ENCODE results near the gene CDKAL1.
"Not testable (repeated sequence)": the region's sequence is repeated elsewhere in the genome, so short reads cannot be mapped to it uniquely, and the experiment has no call there.

CDKAL1 gene

DNA sequence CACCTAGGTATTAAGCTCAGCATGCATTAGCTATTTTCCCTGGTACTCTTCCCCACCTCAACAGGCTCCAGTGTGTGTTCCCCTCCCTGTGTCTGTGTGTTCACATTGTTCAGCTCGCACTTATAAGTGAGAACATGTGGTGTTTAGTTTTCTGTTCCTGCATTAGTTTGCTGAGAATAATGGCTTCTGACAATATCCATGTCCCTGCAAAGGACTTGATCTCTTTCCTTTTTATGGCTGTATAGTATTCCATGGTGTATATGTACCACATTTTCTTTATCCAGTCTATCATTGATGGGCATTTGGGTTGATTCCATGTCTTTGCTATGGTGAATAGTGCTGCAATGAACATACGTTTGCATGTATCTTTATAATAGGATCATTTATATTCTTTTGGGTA is 521.2 kb downstream of the CDKAL1 start:
- H3K4me1 ChIP-seq (ENCODE audit: control insufficient read depth, insufficient read depth, low read depth, low read length); H3K9ac ChIP-seq (ENCODE audit: low read length); H3K36me3 ChIP-seq (ENCODE audit: control insufficient read depth in 1 of 2, insufficient read depth in 2 of 2, low read depth in 1 of 2, low read length in 2 of 2); H3K4me2 ChIP-seq (ENCODE audit: low read length, poor library complexity, severe bottlenecking); H2BK15ac ChIP-seq (ENCODE audit: low read depth, poor library complexity, severe bottlenecking); H4K8ac ChIP-seq (ENCODE audit: low read length); H2BK12ac ChIP-seq (ENCODE audit: low read length in 2 of 2); H2BK120ac ChIP-seq (ENCODE audit: low read depth, low read length); H3K4ac ChIP-seq (ENCODE audit: low read depth in 1 of 2, low read length in 2 of 2); H2BK5ac ChIP-seq (ENCODE audit: low read depth, low read length, poor library complexity, severe bottlenecking); H3K14ac ChIP-seq (ENCODE audit: low read length in 2 of 2); H4K91ac ChIP-seq (ENCODE audit: low read length); H2AK5ac ChIP-seq (ENCODE audit: low read length, severe bottlenecking); H3K23ac ChIP-seq (ENCODE audit: low read length in 2 of 2); H3K4me3 ChIP-seq (ENCODE audit: insufficient read depth in 1 of 2, low read depth in 1 of 2, low read length in 2 of 2); H3K27me3 ChIP-seq (ENCODE audit: control insufficient read depth in 1 of 2, insufficient read depth in 1 of 2, low read length in 2 of 2); H3K18ac ChIP-seq (ENCODE audit: low read depth in 1 of 2, low read length in 2 of 2); H2AFZ ChIP-seq (ENCODE audit: low read depth, low read length); H3K27ac ChIP-seq (ENCODE audit: low read length, poor library complexity, severe bottlenecking); H3K79me1 ChIP-seq (replicated peaks; ENCODE audit: low read length, poor library complexity, severe bottlenecking); DNase-seq: not testable (repeated sequence)
- WGBS, result 100% methylated on average over 1 of the region's 2 CpGs
- H3K9me3 ChIP-seq (ENCODE audit: control insufficient read depth, low read length), result peaks cover 13% of the 10 kb centered on the region

GRCh38 chr6:21061892-21062291 is 527.6 kb downstream of the CDKAL1 start:
- no peaks in the 10 kb centered on the region for H3K27me3 ChIP-seq (ENCODE audit: control insufficient read depth in 1 of 2, insufficient read depth in 1 of 2, low read length in 2 of 2)
- no peak overlapping the region for H3K4ac ChIP-seq (ENCODE audit: low read depth in 1 of 2, low read length in 2 of 2)
- H3K14ac ChIP-seq (ENCODE audit: low read length in 2 of 2), result no peak overlapping the region
- H3K4me1 ChIP-seq (ENCODE audit: control insufficient read depth, insufficient read depth, low read depth, low read length), result no peaks in the 10 kb centered on the region
- H2BK12ac ChIP-seq (ENCODE audit: low read length in 2 of 2), result no peak overlapping the region
- H3K9ac ChIP-seq (ENCODE audit: low read length), result no peak overlapping the region
- H3K27ac ChIP-seq (ENCODE audit: low read length, poor library complexity, severe bottlenecking), result no peak overlapping the region
- peaks cover 13% of the 10 kb centered on the region for H3K9me3 ChIP-seq (ENCODE audit: control insufficient read depth, low read length)
- H2BK120ac ChIP-seq (ENCODE audit: low read depth, low read length), result no peak overlapping the region
- H2AFZ ChIP-seq (ENCODE audit: low read depth, low read length), result no peak overlapping the region
- H2AK5ac ChIP-seq (ENCODE audit: low read length, severe bottlenecking), result no peak overlapping the region
- peaks cover 0 to 7% of the 10 kb centered on the region in 2 experiments for H3K36me3 ChIP-seq (ENCODE audit: control insufficient read depth in 1 of 2, insufficient read depth in 2 of 2, low read depth in 1 of 2, low read length in 2 of 2)
- no peak overlapping the region for H4K91ac ChIP-seq (ENCODE audit: low read length)
- H3K79me1 ChIP-seq (replicated peaks; ENCODE audit: low read length, poor library complexity, severe bottlenecking), result peaks cover 7% of the 10 kb centered on the region
- no peak for DNase-seq
- no peak overlapping the region for H2BK5ac ChIP-seq (ENCODE audit: low read depth, low read length, poor library complexity, severe bottlenecking)
- H2BK15ac ChIP-seq (ENCODE audit: low read depth, poor library complexity, severe bottlenecking), result no peak overlapping the region
- no peak overlapping the region for H3K4me3 ChIP-seq (ENCODE audit: insufficient read depth in 1 of 2, low read depth in 1 of 2, low read length in 2 of 2)
- no peak overlapping the region for H4K8ac ChIP-seq (ENCODE audit: low read length)
- H3K4me2 ChIP-seq (ENCODE audit: low read length, poor library complexity, severe bottlenecking), result no peak overlapping the region
- no peak overlapping the region for H3K18ac ChIP-seq (ENCODE audit: low read depth in 1 of 2, low read length in 2 of 2)
- H3K23ac ChIP-seq (ENCODE audit: low read length in 2 of 2), result no peak overlapping the region

DNA sequence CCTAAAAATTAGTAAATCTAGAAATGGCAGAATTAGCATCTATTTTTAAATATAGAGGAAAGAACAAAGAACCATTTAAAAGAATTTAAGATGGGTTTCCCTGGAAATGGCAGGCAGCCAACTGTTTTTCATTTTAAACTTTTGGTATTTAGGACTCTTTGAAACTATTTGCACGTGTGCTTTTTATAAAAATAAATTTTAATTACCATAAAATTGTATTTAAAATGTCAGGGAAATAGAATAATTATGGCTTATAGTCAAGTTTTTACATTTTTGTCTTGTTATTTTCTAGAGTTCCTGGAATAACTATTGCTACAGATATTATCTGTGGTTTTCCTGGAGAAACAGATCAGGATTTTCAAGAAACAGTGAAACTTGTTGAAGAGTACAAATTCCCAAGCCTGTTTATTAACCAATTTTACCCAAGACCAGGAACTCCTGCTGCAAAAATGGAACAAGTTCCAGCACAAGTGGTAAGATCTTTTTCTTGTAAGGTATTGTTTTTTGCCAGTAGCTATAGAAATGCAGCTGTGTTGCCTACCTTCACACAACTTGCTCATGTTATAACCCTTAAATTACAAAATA is 530.6 kb downstream of the CDKAL1 start:
- no peak overlapping the region for H2BK120ac ChIP-seq (ENCODE audit: low read depth, low read length)
- no peak overlapping the region for H4K91ac ChIP-seq (ENCODE audit: low read length)
- no peak overlapping the region for H2BK5ac ChIP-seq (ENCODE audit: low read depth, low read length, poor library complexity, severe bottlenecking)
- H3K18ac ChIP-seq (ENCODE audit: low read depth in 1 of 2, low read length in 2 of 2), result no peak overlapping the region
- no peaks in the 10 kb centered on the region for H3K27me3 ChIP-seq (ENCODE audit: control insufficient read depth in 1 of 2, insufficient read depth in 1 of 2, low read length in 2 of 2)
- H3K4me1 ChIP-seq (ENCODE audit: control insufficient read depth, insufficient read depth, low read depth, low read length), result no peaks in the 10 kb centered on the region
- no peaks in the 10 kb centered on the region for H3K79me1 ChIP-seq (replicated peaks; ENCODE audit: low read length, poor library complexity, severe bottlenecking)
- no peak overlapping the region for H3K4ac ChIP-seq (ENCODE audit: low read depth in 1 of 2, low read length in 2 of 2)
- H2AFZ ChIP-seq (ENCODE audit: low read depth, low read length), result no peak overlapping the region
- no CpG with 5 or more reads among the region's 1 CpG for WGBS
- no peak overlapping the region for H2BK15ac ChIP-seq (ENCODE audit: low read depth, poor library complexity, severe bottlenecking)
- no peaks in the 10 kb centered on the region for H3K36me3 ChIP-seq (ENCODE audit: control insufficient read depth in 1 of 2, insufficient read depth in 2 of 2, low read depth in 1 of 2, low read length in 2 of 2)
- H4K8ac ChIP-seq (ENCODE audit: low read length), result no peak overlapping the region
- no peak overlapping the region for H3K14ac ChIP-seq (ENCODE audit: low read length in 2 of 2)
- H3K9ac ChIP-seq (ENCODE audit: low read length), result no peak overlapping the region
- H3K4me2 ChIP-seq (ENCODE audit: low read length, poor library complexity, severe bottlenecking), result no peak overlapping the region
- no peak for DNase-seq
- H2BK12ac ChIP-seq (ENCODE audit: low read length in 2 of 2), result no peak overlapping the region
- H3K9me3 ChIP-seq (ENCODE audit: control insufficient read depth, low read length), result no peaks in the 10 kb centered on the region
- no peak overlapping the region for H3K4me3 ChIP-seq (ENCODE audit: insufficient read depth in 1 of 2, low read depth in 1 of 2, low read length in 2 of 2)
- H3K27ac ChIP-seq (ENCODE audit: low read length, poor library complexity, severe bottlenecking), result no peak overlapping the region
- H2AK5ac ChIP-seq (ENCODE audit: low read length, severe bottlenecking), result no peak overlapping the region
- no peak overlapping the region for H3K23ac ChIP-seq (ENCODE audit: low read length in 2 of 2)

DNA sequence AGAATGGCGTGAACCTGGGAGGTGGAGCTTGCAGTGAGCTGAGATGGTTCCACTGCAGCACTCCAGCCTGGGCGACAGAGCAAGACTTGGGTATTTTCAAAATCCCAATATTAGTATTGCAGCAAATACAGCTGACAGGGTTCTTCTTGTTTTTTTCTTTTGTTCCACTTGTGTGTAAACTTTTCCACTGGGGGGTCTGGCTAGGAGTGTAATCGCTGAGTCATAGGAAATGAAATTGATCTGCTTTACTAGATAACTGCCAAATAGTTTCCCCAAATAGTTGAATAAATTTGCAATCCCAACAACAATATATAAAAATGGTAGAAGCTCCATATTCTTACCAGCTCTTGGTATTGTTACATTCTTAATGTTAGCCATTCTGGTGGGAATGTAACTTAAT is 533.3 kb downstream of the CDKAL1 start:
- H3K36me3 ChIP-seq (ENCODE audit: control insufficient read depth in 1 of 2, insufficient read depth in 2 of 2, low read depth in 1 of 2, low read length in 2 of 2), result no peaks in the 10 kb centered on the region
- H3K27me3 ChIP-seq (ENCODE audit: control insufficient read depth in 1 of 2, insufficient read depth in 1 of 2, low read length in 2 of 2), result no peaks in the 10 kb centered on the region
- no peak overlapping the region for H3K14ac ChIP-seq (ENCODE audit: low read length in 2 of 2)
- H2BK5ac ChIP-seq (ENCODE audit: low read depth, low read length, poor library complexity, severe bottlenecking), result no peak overlapping the region
- H3K23ac ChIP-seq (ENCODE audit: low read length in 2 of 2), result no peak overlapping the region
- H3K9me3 ChIP-seq (ENCODE audit: control insufficient read depth, low read length), result peaks cover under 1% of the 10 kb centered on the region
- no peak overlapping the region for H2AK5ac ChIP-seq (ENCODE audit: low read length, severe bottlenecking)
- H3K4me3 ChIP-seq (ENCODE audit: insufficient read depth in 1 of 2, low read depth in 1 of 2, low read length in 2 of 2), result no peak overlapping the region
- no peak overlapping the region for H3K9ac ChIP-seq (ENCODE audit: low read length)
- no peak overlapping the region for H2BK120ac ChIP-seq (ENCODE audit: low read depth, low read length)
- no peak overlapping the region for H4K91ac ChIP-seq (ENCODE audit: low read length)
- H3K4me2 ChIP-seq (ENCODE audit: low read length, poor library complexity, severe bottlenecking), result no peak overlapping the region
- H2BK12ac ChIP-seq (ENCODE audit: low read length in 2 of 2), result no peak overlapping the region
- no peak overlapping the region for H3K4ac ChIP-seq (ENCODE audit: low read depth in 1 of 2, low read length in 2 of 2)
- H2AFZ ChIP-seq (ENCODE audit: low read depth, low read length), result no peak overlapping the region
- no peak overlapping the region for H4K8ac ChIP-seq (ENCODE audit: low read length)
- H2BK15ac ChIP-seq (ENCODE audit: low read depth, poor library complexity, severe bottlenecking), result no peak overlapping the region
- WGBS, result 100% methylated on average over 1 of the region's 3 CpGs
- no peaks in the 10 kb centered on the region for H3K79me1 ChIP-seq (replicated peaks; ENCODE audit: low read length, poor library complexity, severe bottlenecking)
- H3K18ac ChIP-seq (ENCODE audit: low read depth in 1 of 2, low read length in 2 of 2), result no peak overlapping the region
- no peak overlapping the region for H3K27ac ChIP-seq (ENCODE audit: low read length, poor library complexity, severe bottlenecking)
- H3K4me1 ChIP-seq (ENCODE audit: control insufficient read depth, insufficient read depth, low read depth, low read length), result no peaks in the 10 kb centered on the region
- no peak for DNase-seq

Measured in mesenchymal stem cell (in vitro differentiated cells and primary cell).